ENCODE data around the gene ALCAM.

The ALCAM gene

DNA sequence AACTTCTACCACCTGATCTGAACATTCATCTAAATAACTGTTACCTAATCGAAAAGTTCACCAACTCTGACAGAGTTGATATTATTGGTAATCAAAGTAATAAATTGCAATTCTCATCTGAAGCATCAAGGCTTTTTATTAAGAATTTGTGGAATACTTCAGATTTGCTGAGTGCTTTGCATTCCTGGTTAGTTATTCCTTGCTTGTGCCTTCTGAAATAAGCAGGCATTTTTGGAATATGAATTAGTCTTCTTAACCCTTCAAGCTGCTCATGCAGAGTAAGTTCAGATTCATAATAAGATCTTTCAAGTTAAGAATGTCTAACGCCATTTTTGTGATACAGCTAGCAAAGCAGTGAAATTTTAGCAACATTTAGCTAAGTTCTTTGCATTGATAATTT is 188.5 kb downstream of the ALCAM start:
- ChIA-PET POLR2A (ENCODE audit: low non-redundant PET) (no interaction called here), CTCF (interaction anchor here (0.6 to 0.7 kb wide), 2 partner anchors 28 to 1118 kb away, joined by 3 read pairs; no protein-coding TSS in a partner anchor)
- no peak for DNase-seq (ENCODE audit: low spot score)
- no peak overlapping the region for H3K27ac ChIP-seq
- no peak for TF ChIP-seq CTCF (conservative IDR thresholded peaks at IDR 0.05; ENCODE audit: low read depth)

GRCh38 chr3:105559856-105560255 is 193.1 kb downstream of the ALCAM start:
- no peak for DNase-seq (ENCODE audit: low spot score)
- H3K27ac ChIP-seq = no peak overlapping the region
- ChIA-PET POLR2A (ENCODE audit: low non-redundant PET) (no interaction called here), CTCF (no interaction called here)
- no peak for TF ChIP-seq CTCF (conservative IDR thresholded peaks at IDR 0.05; ENCODE audit: low read depth)

- ChIA-PET POLR2A (ENCODE audit: low non-redundant PET) (no interaction called here), CTCF (no interaction called here)
- H3K27ac ChIP-seq = no peak overlapping the region
- no peak for TF ChIP-seq CTCF (conservative IDR thresholded peaks at IDR 0.05; ENCODE audit: low read depth)
- no peak for DNase-seq (ENCODE audit: low spot score)
Measured at GRCh38 chr3:105561876-105562275, 195.2 kb downstream of the ALCAM start.

DNA sequence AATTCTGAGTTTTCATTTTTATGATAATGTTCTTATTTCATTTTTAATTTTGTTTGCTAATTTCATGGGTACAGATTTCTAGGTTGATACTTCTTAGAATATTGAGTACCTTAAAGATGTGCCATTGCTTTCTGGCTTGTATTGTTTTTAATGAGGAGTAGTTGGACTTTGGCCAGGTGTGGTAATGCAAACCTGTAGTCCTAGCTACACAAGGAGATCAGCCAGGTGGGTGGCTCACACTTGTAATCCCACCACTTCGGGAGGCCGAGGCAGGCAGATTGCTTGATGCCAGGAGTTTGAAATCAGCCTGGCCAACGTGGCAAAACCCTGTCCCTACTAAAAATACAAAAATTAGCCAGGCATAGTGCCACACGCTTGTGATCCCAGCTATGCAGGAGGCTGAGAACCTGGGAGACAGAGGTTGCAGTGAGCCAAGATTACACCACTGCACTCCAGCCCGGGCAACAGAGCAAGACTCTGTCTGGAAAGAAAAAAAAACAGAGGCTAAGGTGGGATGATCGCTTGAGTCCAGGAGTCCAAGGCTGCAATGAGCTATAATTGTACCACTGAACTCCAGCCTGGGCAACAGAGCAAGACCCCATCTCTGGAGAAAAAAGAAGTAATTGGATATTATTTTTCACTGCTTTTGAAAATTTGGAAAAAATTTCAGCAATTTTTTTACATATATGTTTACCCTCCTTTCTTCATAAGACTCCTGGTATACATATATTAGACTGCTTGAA is 198.0 kb downstream of the ALCAM start:
- no peak for DNase-seq (ENCODE audit: low spot score)
- no peak for TF ChIP-seq CTCF (conservative IDR thresholded peaks at IDR 0.05; ENCODE audit: low read depth)
- ChIA-PET CTCF (no interaction called here), POLR2A (ENCODE audit: low non-redundant PET) (no interaction called here)
- H3K27ac ChIP-seq = no peak overlapping the region

DNA sequence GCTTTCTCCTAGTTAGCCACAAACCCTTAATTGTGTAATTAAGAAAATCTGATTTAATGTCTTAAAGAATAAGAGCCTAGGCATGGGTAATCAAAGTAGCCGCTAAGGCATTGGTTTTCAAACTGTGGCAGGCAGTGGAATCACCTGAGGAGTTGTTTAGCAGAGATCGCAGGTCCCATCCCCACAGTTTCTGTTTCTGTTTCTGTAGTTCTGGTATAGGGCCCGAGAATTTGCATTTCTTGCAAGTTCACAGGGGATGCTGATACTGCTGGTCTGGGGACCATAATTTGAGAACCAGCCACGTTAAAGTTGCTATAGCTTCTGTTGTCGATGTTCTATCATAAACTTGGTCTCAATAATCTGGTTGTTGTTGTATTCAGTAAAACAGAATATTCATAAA is 204.3 kb downstream of the ALCAM start:
- CTCF ChIA-PET = no interaction called here
- POLR2A ChIA-PET (ENCODE audit: low non-redundant PET) = no interaction called here
- DNase-seq (ENCODE audit: low spot score) = no peak
- H3K27ac ChIP-seq = no peak overlapping the region
- no peak for TF ChIP-seq CTCF (conservative IDR thresholded peaks at IDR 0.05; ENCODE audit: low read depth)

GRCh38 chr3:105572501-105572900 is 205.8 kb downstream of the ALCAM start:
- no peak for DNase-seq (ENCODE audit: low spot score)
- no peak overlapping the region for H3K27ac ChIP-seq
- ChIA-PET POLR2A (ENCODE audit: low non-redundant PET) (no interaction called here), CTCF (no interaction called here)
- no peak for TF ChIP-seq CTCF (conservative IDR thresholded peaks at IDR 0.05; ENCODE audit: low read depth)

All from RWPE1 (cell line).